ENCODE results near the gene SWI5. TPM values are rescaled to one million over a fixed set of nuclear protein-coding genes. Genes with fewer than 3 reads are reported as not detected.

SWI5 gene
- total RNA-seq, 1 donor from 2014 or later, result 16.2 TPM

- intact Hi-C loops (cut with micrococcal nuclease), result no loop called here
- peaks cover 17% of the 10 kb centered on the region for H3K36me3 ChIP-seq
- H3K9me3 ChIP-seq (replicated peaks), result no peaks in the 10 kb centered on the region
- H3K4me1 ChIP-seq, result peaks cover 6% of the 10 kb centered on the region
- H3K4me3 ChIP-seq, result no peak overlapping the region
- no peaks in the 10 kb centered on the region for H3K27me3 ChIP-seq (ENCODE audit: low read depth)
- DNase-seq, result no peak
- no peak for TF ChIP-seq CTCF (IDR thresholded peaks at IDR 0.05; ENCODE audit: borderline replicate concordance)
- no peak overlapping the region for H3K27ac ChIP-seq (replicated peaks)
Observed at GRCh38 chr9:128335161-128335560, 59.1 kb downstream of the SWI5 start.

DNA sequence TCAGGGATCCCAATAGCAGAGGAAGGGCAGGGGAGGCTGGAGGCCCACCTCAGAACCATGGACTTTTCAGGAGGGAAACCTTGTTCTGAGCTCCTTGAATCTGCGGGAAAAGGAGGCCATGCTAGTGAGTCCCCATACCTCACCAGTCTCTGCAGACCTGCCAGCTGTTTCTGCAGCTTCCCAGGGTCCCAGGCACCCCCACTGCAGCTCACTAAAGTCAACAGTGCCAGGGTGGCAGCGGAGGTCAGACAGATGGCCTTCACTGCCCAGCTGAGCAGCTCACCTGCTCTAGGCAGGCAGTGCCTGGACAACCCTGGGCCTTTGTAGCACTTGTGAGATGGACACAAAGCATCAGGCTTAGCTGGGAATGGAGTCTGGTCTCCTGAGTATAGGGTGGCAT, 59.8 kb downstream of the SWI5 start:
- peaks cover 16% of the 10 kb centered on the region for H3K36me3 ChIP-seq
- no peaks in the 10 kb centered on the region for H3K27me3 ChIP-seq (ENCODE audit: low read depth)
- H3K27ac ChIP-seq (replicated peaks), result no peak overlapping the region
- intact Hi-C loops (cut with micrococcal nuclease), result no loop called here
- no peak for DNase-seq
- TF ChIP-seq CTCF (IDR thresholded peaks at IDR 0.05; ENCODE audit: borderline replicate concordance), result no peak
- no peaks in the 10 kb centered on the region for H3K9me3 ChIP-seq (replicated peaks)
- peaks cover 11% of the 10 kb centered on the region for H3K4me1 ChIP-seq
- H3K4me3 ChIP-seq, result no peak overlapping the region

DNA sequence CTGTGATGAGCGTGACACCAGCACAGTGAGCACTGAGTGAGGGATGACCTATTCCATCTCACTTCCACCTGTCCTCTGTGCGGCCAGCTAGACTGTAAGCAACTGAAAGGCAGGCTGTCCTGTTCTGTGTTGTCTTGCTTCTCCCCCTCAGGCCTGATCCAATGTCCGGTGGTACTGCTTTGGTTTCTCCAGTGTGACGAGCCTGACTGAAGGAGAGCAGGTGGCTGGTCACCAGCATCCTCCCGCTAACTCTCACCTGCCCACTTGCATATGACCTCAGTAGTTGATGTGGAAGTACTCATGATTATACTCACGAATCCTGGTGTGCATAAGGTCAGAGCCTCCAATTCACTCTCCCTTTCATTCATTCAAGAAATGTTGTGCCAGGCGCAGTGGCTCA, 61.9 kb downstream of the SWI5 start:
- intact Hi-C loops (cut with micrococcal nuclease), result no loop called here
- no peak for DNase-seq
- no peak overlapping the region for H3K27ac ChIP-seq (replicated peaks)
- H3K36me3 ChIP-seq, result peaks cover 4% of the 10 kb centered on the region
- no peak for TF ChIP-seq CTCF (IDR thresholded peaks at IDR 0.05; ENCODE audit: borderline replicate concordance)
- peaks cover 21% of the 10 kb centered on the region for H3K4me1 ChIP-seq
- H3K9me3 ChIP-seq (replicated peaks), result no peaks in the 10 kb centered on the region
- H3K27me3 ChIP-seq (ENCODE audit: low read depth), result no peaks in the 10 kb centered on the region
- H3K4me3 ChIP-seq, result no peak overlapping the region

Small RNA genes within 50 kb of the gene (microRNA-seq; reads per million reads assigned to microRNA genes)
- 1,996 reads per million, percentile 89 among the genes with 10 or more reads in this experiment for gene MIR199B
- gene MIR3154, result 1.6 reads per million

Other genes starting within 250 kb of the SWI5 start
- gene NAIF1, start 209.0 kb upstream of the SWI5 start, total RNA-seq, result 7.9 TPM
- 5.4 TPM for gene SLC25A25, start 208.0 kb upstream of the SWI5 start, total RNA-seq
- gene PTGES2, start 148.5 kb upstream of the SWI5 start, total RNA-seq, result 141 TPM
- gene LCN2, start 126.8 kb upstream of the SWI5 start, total RNA-seq, result not detected
- 52.5 TPM for gene BBLN, start 116.0 kb upstream of the SWI5 start, total RNA-seq
- gene CIZ1, start 84.7 kb upstream of the SWI5 start, total RNA-seq, result 74.9 TPM
- gene DNM1, start 72.9 kb upstream of the SWI5 start, total RNA-seq, result 4.9 TPM
- gene GOLGA2, start 269 bp upstream of the SWI5 start, total RNA-seq, result 86.9 TPM
- 43.7 TPM for gene TRUB2, start 46.2 kb downstream of the SWI5 start, total RNA-seq
- 32.0 TPM for gene COQ4, start 46.6 kb downstream of the SWI5 start, total RNA-seq
- gene SLC27A4, start 64.3 kb downstream of the SWI5 start, total RNA-seq, result 18.8 TPM
- gene URM1, start 95.1 kb downstream of the SWI5 start, total RNA-seq, result 57.0 TPM
- gene CERCAM, start 144.6 kb downstream of the SWI5 start, total RNA-seq, result 8.5 TPM
- 16.7 TPM for gene ODF2, start 179.7 kb downstream of the SWI5 start, total RNA-seq
- gene GLE1, start 228.4 kb downstream of the SWI5 start, total RNA-seq, result 18.8 TPM